GM12878 (cell line): ENCODE data around the gene DGKI.

Experiments used
- CEBPB ChIP-seq, 2 experiments: fragments of 150-350 bp in 1 of 2; IDR thresholded peaks; 2 replicates each; pipeline ENCODE4 v1.6.1; 2012 to 2014; ENCODE audit warnings: low read depth in 2 of 2, low read length in 2 of 2, borderline replicate concordance in 1 of 2, inconsistent platforms in 1 of 2
- MXI1 ChIP-seq: fragments of 150-350 bp; IDR thresholded peaks from 2 replicates; pipeline ENCODE4 v1.6.1; 2011; ENCODE audit warnings: low read depth, mild to moderate bottlenecking, inconsistent platforms, low read length, improper control_type of control experiment
- MYC ChIP-seq: IDR thresholded peaks from 2 replicates; pipeline ENCODE4 v1.6.1; 2011; ENCODE audit warnings: mild to moderate bottlenecking, low read length, moderate library complexity, inconsistent platforms; ENCODE audit not compliant: insufficient read depth, insufficient replicate concordance, insufficient read length, severe bottlenecking
- NBN ChIP-seq: fragments of 450-650 bp; IDR thresholded peaks from 2 replicates; pipeline ENCODE4 v1.6.1; 2016
- NKRF ChIP-seq: fragments of 450-650 bp; conservative IDR thresholded peaks from 2 replicates; pipeline ENCODE4 v1.6.1; 2017; ENCODE audit warnings: mild to moderate bottlenecking, moderate library complexity
- POLR2A ChIP-seq: IDR thresholded peaks from 2 replicates; pipeline ENCODE4 v1.6.1; 2011; ENCODE audit warnings: low read depth, mild to moderate bottlenecking, low read length
- POLR2AphosphoS2 ChIP-seq: IDR thresholded peaks from 2 replicates; pipeline ENCODE4 v1.6.1; 2011; ENCODE audit warnings: low read depth, mild to moderate bottlenecking, low read length, improper control_type of control experiment, moderate library complexity
- PRDM15 ChIP-seq: fragments of 450-650 bp; formaldehyde crosslinking; IDR thresholded peaks from 2 replicates; pipeline ENCODE4 v1.4.0; 2020; ENCODE audit warnings: mild to moderate bottlenecking, moderate library complexity
- STAT1 ChIP-seq: fragments of 450-650 bp; conservative IDR thresholded peaks from 2 replicates; pipeline ENCODE4 v1.6.1; 2014; ENCODE audit warnings: antibody characterized with exemption, mild to moderate bottlenecking
- WRNIP1 ChIP-seq: IDR thresholded peaks from 2 replicates; pipeline ENCODE4 v1.6.1; 2011; ENCODE audit warnings: low read depth, low read length, improper control_type of control experiment, borderline replicate concordance
- ZNF274 ChIP-seq: IDR thresholded peaks from one replicate; pipeline ENCODE4 v1.8.0; 2011; ENCODE audit not compliant: insufficient read length, insufficient read depth
- ZSCAN29 ChIP-seq: fragments of 450-650 bp; IDR thresholded peaks from 2 replicates; pipeline ENCODE4 v1.6.1; 2017; ENCODE audit warnings: mild to moderate bottlenecking, moderate library complexity
- TF ChIP-seq, protein P1 (sequence below): fragments of 450-650 bp; formaldehyde crosslinking; IDR thresholded peaks from 2 replicates; pipeline ENCODE4 v1.4.0; 2022; ENCODE audit warnings: mild to moderate bottlenecking, moderate library complexity
- TF ChIP-seq, protein P2 (sequence below), 3 experiments: IDR thresholded peaks in 2 of 3; conservative IDR thresholded peaks in 1 of 3; 2 replicates each; pipeline ENCODE4 v1.5.1; 2011; ENCODE audit warnings: low read depth in 3 of 3, low read length in 3 of 3, mild to moderate bottlenecking in 3 of 3, control low read depth in 2 of 3, moderate library complexity in 2 of 3, inconsistent platforms in 1 of 3, mixed read lengths in 1 of 3; ENCODE audit not compliant: control insufficient read depth in 2 of 3, insufficient read depth in 1 of 3; ENCODE audit errors: extremely low read depth in 1 of 3

- TF ChIP-seq, protein P1, sequence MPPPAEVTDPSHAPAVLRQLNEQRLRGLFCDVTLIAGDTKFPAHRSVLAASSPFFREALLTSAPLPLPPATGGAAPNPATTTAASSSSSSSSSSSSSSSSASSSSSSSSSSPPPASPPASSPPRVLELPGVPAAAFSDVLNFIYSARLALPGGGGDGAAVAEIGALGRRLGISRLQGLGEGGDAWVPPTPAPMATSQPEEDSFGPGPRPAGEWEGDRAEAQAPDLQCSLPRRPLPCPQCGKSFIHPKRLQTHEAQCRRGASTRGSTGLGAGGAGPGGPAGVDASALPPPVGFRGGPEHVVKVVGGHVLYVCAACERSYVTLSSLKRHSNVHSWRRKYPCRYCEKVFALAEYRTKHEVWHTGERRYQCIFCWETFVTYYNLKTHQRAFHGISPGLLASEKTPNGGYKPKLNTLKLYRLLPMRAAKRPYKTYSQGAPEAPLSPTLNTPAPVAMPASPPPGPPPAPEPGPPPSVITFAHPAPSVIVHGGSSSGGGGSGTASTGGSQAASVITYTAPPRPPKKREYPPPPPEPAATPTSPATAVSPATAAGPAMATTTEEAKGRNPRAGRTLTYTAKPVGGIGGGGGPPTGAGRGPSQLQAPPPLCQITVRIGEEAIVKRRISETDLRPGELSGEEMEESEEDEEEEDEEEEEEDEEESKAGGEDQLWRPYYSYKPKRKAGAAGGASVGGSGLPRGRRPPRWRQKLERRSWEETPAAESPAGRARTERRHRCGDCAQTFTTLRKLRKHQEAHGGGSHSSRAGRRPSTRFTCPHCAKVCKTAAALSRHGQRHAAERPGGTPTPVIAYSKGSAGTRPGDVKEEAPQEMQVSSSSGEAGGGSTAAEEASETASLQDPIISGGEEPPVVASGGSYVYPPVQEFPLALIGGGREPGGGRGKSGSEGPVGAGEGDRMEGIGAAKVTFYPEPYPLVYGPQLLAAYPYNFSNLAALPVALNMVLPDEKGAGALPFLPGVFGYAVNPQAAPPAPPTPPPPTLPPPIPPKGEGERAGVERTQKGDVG (CRISPR knock-in tag), result no peak
- no peak for TF ChIP-seq MXI1
- no peak for TF ChIP-seq PRDM15 (CRISPR knock-in tag)
- TF ChIP-seq POLR2AphosphoS2, result no peak
- no peak for TF ChIP-seq ZNF274
- TF ChIP-seq, protein P2, sequence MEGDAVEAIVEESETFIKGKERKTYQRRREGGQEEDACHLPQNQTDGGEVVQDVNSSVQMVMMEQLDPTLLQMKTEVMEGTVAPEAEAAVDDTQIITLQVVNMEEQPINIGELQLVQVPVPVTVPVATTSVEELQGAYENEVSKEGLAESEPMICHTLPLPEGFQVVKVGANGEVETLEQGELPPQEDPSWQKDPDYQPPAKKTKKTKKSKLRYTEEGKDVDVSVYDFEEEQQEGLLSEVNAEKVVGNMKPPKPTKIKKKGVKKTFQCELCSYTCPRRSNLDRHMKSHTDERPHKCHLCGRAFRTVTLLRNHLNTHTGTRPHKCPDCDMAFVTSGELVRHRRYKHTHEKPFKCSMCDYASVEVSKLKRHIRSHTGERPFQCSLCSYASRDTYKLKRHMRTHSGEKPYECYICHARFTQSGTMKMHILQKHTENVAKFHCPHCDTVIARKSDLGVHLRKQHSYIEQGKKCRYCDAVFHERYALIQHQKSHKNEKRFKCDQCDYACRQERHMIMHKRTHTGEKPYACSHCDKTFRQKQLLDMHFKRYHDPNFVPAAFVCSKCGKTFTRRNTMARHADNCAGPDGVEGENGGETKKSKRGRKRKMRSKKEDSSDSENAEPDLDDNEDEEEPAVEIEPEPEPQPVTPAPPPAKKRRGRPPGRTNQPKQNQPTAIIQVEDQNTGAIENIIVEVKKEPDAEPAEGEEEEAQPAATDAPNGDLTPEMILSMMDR (IDR thresholded peaks at IDR 0.05 in 2 of 3, conservative IDR thresholded peaks at IDR 0.05 in 1 of 3; ENCODE audit: control insufficient read depth in 2 of 3, extremely low read depth in 1 of 3, insufficient read depth in 1 of 3, low read depth in 3 of 3, low read length in 3 of 3), result no peak
- no peak for TF ChIP-seq STAT1
- TF ChIP-seq ZSCAN29, result no peak
- no peak for TF ChIP-seq WRNIP1
- TF ChIP-seq CEBPB (IDR thresholded peaks at IDR 0.05; ENCODE audit: borderline replicate concordance in 1 of 2, low read depth in 2 of 2, low read length in 2 of 2), result no peak
- no peak for TF ChIP-seq NBN
- TF ChIP-seq MYC, result no peak
- no peak for TF ChIP-seq NKRF
- no peak for TF ChIP-seq POLR2A
These were observed 22.5 kb upstream of the DGKI start for GRCh38 chr7:137869260-137869659.
